DMS153 treated with DMSO at 0.1 percent for 48 hours (cell line): ENCODE results near the gene PRAMEF4.
"Not testable (repeated sequence)": the region's sequence is repeated elsewhere in the genome, so short reads cannot be mapped to it uniquely, and the experiment has no call there.

Source experiments
- DNase-seq: peaks from one replicate; lab custom pipeline; 2025; ENCODE audit not compliant: unreplicated experiment; lab: John Stamatoyannopoulos, UW

The PRAMEF4 gene

GRCh38 chr1:12886101-12886500 is at the start of gene PRAMEF4:
Gene PRAMEF4 (minus strand): TSS chr1:12886201. CDS start chr1:12883394, 2,807 bp downstream.
- not testable (repeated sequence) for DNase-seq

- DNase-seq = not testable (repeated sequence)
These were observed 38.4 kb upstream of the PRAMEF4 start for GRCh38 chr1:12924368-12924767.

GRCh38 chr1:12921749-12922148 is 35.7 kb upstream of the PRAMEF4 start:
- not testable (repeated sequence) for DNase-seq

- DNase-seq = not testable (repeated sequence)
These were observed 30.3 kb upstream of the PRAMEF4 start, which contains the start of gene PRAMEF7 for GRCh38 chr1:12916310-12916709. Gene PRAMEF7 (plus strand): TSS chr1:12916610. CDS start chr1:12917693, 1,083 bp downstream.

- not testable (repeated sequence) for DNase-seq
These were observed 18.0 kb upstream of the PRAMEF4 start for GRCh38 chr1:12903793-12904572.

GRCh38 chr1:12899186-12899585 is 13.2 kb upstream of the PRAMEF4 start:
- DNase-seq = not testable (repeated sequence)

- not testable (repeated sequence) for DNase-seq
These were observed 12.2 kb upstream of the PRAMEF4 start, which contains the start of gene PRAMEF10 for GRCh38 chr1:12898170-12898569. Gene PRAMEF10 (minus strand): TSS chr1:12898270. CDS start chr1:12895847, 2,423 bp downstream.

GRCh38 chr1:12878453-12878852 is 7.5 kb downstream of the PRAMEF4 start:
- DNase-seq = not testable (repeated sequence)

GRCh38 chr1:12863131-12863880 is 22.7 kb downstream of the PRAMEF4 start:
- DNase-seq = not testable (repeated sequence)

GRCh38 chr1:12856786-12857185 is 29.2 kb downstream of the PRAMEF4 start, which contains the start of gene PRAMEF2:
Gene PRAMEF2 (plus strand): TSS chr1:12857086. CDS start chr1:12859010, 1,924 bp downstream.
- DNase-seq = not testable (repeated sequence)

GRCh38 chr1:12851779-12852178 is 34.2 kb downstream of the PRAMEF4 start:
- no peak for DNase-seq

- DNase-seq = not testable (repeated sequence)
These were observed 37.4 kb downstream of the PRAMEF4 start, which contains the start of gene HNRNPCL1 for GRCh38 chr1:12848620-12849019. Gene HNRNPCL1 (minus strand): TSS chr1:12848720. CDS start chr1:12848289, 431 bp downstream.

- not testable (repeated sequence) for DNase-seq
These were observed 52.8 kb downstream of the PRAMEF4 start for GRCh38 chr1:12833251-12833650.

GRCh38 chr1:12831310-12831709 is 54.7 kb downstream of the PRAMEF4 start, which contains the start of gene PRAMEF11:
Gene PRAMEF11 (minus strand): TSS chr1:12831410. CDS start chr1:12828789, 2,621 bp downstream.
- DNase-seq = not testable (repeated sequence)
